Activated CD8-positive, alpha-beta memory T cell treated with anti-CD3 and anti-CD28 coated beads, Interleukin-2, amount 50 U/mL, for 1 hour (primary cell): ENCODE data around the gene KRTAP13-2.

Source experiments
- DNase-seq: peaks from one replicate; pipeline ENCODE4 v3.0.0-alpha.2; 2020; ENCODE audit errors: extremely low read depth

KRTAP13-2 gene, protein sequence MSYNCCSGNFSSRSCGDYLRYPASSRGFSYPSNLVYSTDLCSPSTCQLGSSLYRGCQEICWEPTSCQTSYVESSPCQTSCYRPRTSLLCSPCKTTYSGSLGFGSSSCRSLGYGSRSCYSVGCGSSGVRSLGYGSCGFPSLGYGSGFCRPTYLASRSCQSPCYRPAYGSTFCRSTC

DNA sequence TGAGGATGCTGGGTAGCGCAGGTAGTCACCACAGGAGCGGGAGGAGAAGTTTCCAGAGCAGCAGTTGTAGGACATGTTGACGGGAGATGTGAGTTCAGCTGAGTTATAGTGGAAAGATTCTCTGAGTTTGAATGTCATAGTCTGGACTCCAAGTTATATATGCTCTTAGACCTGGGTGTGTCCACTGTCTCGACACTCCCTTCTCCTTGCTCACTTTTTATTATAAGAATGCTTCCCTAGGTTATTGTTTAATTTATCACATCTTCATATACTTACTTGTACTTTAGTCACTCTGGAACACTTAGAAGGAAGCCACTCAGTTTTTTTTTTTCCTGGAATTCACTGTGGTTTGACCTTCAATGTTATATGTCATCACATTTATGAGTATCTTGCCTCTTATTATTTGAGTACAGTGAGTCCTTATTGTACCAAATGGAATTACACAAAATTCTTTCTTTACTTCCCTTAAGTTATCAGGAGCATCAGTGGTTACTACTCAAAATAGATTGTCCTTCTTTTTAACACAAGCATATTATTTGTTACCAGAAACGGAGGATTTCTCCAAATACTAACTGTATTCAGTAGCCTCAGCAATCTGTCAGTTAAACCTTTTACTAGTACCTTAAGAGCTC lies at the start of gene KRTAP13-2:
TSS of gene KRTAP13-2 (minus strand) at position 133 of the 632 bp plus-strand sequence. CDS start at position 75, 58 bp downstream.
- DNase-seq, result no peak

DNA sequence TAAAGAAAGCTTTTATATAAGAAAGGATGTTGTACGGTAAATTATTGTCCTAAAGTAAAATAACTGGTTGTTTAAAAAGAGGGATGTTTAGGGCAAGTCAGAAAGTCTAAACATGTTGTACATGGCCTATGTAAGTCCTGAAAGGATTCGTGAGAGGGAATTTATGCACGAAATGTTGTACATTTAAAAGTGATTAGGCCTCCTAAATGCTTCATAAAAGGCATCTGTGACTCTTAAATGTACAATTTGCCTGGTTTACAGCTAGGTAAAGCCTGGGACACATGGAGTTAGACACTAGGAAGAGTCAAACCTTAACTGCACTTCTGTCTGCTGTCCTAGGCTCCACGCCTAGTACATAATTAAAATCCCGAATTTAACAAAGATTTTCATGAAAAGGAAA lies 43.9 kb upstream of the KRTAP13-2 start:
- DNase-seq, result no peak

DNA sequence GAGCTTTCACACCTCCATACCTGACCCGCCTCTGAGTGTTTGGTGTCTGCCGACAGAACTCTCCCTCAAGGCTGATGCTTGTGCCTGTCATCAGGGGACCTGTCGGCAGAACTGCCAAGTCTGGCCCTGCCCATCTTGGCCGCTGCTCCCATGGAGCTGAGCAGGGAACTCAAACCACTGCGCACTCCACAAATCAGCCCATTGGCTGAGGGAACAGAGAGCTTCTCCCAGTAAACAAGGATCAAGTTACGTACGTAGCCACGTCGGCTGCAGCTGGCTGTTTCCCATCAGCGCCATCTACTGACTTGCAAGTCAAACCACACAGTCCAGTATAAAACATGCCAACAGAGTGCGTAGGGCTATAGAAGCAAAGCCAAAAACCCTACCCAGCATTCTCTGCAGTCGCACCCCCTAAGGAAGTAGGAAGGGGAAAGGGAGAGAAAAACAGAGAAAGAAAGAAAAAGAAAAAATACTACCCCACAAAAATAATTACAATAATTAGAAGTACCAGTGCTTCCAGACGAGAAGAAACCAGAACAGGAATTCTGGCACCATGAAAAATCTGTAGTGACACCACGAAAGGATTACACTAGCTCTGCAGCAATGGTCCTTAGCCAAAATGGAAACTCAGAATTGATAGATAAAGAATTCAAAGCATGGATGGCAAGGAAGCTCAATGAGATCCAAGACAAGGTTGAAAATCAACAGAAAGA lies 36.9 kb upstream of the KRTAP13-2 start:
- DNase-seq, result no peak

DNA sequence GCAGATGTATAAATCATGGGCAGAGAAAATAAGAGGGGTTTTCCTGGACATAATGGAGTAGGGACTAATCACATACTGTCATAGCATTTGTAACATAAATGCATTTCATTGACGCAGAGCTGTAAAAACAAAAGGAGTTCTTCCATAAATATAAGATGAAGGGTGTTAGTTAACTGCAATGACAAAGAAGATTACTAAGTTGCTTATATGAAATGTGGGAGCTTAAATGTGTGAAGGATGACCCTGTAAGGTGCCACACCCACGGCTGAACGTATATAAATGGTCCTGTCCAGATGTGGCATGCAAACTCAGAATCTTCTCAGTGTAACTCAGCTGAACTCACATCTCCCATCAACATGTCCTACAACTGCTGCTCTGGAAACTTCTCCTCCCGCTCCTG lies 23.7 kb upstream of the KRTAP13-2 start, which contains the start of gene KRTAP13-1:
TSS of gene KRTAP13-1 (plus strand) at position 301 of the 400 bp plus-strand sequence. CDS start at position 357, 56 bp downstream.
- DNase-seq, result no peak

DNA sequence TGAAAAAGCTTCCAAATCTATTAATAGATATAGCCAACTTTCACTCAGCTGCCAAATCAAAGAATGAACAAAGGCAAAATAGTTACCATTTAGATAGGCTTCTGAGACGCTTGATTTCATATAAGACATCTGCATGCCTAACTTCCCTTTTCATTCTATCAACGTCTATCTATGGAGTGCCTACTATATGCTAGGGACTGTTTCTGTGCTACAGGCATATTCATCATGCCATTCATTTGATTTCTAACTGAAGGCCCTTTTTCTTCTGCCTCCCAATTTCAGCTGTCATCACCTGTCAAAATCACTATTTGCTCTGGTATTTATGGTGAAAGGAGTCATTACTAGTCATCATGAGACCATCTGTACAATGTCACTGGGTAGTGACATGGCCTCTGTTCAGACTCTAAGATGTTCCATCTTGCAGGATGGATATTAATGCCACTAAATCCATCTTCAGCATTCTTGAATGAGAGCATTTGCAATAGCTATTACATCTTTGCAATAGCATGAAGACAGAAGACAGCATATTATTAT lies 19.5 kb upstream of the KRTAP13-2 start:
- no peak for DNase-seq

DNA sequence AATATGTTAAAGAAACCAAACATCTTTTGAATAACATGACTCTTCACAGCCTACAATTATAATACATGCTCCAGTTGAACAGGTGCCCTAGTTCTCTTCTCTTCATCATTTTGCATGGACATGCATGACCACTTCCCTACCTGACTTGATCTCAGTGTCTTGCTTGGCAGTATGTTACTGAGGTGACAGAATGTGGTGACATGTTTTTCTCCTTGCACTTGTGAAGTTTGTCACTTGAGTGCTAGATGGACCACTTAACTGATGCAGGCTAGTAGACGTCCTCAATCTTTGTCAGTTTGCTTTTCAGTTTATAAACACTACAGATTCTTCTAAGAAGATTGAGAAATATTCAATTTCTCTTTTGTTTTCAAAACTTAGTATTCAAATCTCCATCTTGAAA lies 10.1 kb upstream of the KRTAP13-2 start:
- no peak for DNase-seq

DNA sequence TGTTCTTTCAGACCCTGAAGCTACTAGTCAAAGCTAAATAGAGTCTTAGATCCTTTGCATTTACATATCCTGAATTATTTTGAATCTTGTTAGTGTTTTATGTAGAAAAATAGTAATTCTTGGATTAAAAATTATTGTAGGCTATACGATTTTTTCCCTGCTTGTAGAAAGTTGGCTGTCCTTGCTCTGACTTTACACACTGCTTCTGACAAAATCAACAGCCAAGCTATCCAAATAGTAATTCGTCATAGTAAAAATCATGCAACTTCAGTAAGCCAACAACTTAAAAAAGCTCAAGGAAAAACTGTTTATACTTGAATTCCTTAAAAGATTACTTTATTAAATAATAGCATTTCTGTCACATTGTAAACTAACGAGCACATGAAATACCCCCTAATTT lies 16.2 kb downstream of the KRTAP13-2 start:
- no peak for DNase-seq

DNA sequence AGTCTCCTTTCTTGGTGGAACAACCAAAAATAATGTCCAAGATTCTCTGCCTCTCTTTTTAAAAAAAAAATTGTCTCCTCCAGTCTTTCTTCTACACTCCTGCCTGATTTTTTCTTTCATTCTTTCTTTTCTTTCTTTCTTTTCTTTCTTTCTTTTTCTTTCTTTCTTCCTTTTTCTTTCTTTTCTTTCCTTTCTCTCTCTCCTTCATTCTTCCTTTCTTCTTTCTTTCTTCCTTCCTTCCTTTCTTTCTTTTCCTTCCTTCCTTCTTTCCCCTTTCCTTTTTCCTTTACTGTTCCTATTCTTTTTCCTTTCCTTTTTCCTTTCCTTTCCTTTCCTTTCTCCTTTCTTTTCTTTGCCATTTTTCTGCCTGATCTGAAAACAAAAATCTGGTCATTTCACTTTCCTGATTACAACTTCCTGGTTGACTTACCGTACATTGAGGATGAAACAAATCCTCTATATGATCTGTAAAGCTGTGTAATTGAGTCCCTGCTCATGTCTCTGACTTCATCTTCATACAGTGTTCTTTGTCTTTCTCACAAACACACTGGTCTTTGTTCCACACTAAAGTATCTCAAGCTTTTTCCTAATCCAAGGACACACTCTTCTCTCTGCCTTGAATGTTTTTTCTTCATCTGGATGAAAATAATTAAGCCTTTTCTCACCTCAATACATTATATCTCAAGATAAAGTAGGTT lies 17.6 kb downstream of the KRTAP13-2 start:
- DNase-seq, result no peak

DNA sequence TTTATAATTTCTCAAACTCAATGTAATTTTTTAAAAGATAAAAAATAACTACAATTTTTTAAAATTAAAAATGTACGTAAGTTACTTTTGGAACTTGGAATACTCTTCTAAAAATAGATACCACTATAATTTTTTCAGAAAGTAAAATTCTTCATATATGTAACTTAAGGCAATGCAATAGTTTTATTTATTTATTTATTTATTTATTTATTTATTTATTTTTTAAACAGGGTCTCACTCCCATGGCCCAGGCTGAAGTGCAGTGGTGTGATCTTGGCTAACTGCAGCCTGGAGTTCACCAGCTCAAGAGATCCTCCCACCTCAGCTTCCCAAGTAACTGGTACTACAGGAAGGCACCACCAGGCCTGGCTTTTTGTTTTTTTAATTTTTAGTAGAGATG lies 20.5 kb downstream of the KRTAP13-2 start:
- no peak for DNase-seq

DNA sequence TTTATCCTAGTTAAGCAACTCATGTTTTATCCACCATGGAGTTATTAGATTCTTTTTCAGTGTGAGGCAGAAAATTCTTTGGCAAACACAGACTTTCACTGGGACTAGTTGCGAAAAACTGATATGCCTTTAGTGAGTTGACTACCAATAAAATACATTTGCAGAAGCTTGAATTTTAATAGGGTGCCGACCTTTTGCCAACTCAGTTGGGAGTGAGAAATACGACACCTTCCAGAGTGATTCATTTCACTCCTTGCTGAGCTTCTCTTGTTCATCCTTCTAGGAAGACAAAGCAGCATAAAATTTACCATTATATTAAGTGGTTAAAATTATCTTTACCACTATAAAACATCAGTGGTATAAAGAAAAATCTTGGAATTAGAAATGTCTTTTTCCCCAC lies 22.5 kb downstream of the KRTAP13-2 start:
- DNase-seq, result no peak

DNA sequence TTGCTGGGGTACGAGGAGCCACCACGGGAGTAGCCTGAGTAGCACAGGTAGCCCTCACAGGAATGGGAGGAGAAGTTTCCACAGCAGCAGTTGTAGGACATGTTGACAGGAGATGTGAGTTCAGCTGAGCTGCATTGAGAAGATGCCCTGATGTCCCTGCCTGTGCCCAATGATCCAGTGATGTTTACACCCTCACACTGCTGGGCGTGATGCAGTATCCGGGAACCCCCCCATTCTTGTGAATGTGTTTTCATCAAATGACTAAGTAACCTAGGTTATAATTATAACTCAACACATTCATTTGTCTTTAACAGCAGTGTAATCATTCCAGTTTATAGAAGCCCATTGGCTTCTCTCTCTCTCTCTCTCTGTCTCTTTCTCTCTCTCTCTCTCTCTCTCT lies 23.6 kb downstream of the KRTAP13-2 start, which contains the start of gene KRTAP23-1:
TSS of gene KRTAP23-1 (minus strand) at position 101 of the 400 bp plus-strand sequence. CDS start at position 101, 0 bp downstream.
- DNase-seq, result no peak

DNA sequence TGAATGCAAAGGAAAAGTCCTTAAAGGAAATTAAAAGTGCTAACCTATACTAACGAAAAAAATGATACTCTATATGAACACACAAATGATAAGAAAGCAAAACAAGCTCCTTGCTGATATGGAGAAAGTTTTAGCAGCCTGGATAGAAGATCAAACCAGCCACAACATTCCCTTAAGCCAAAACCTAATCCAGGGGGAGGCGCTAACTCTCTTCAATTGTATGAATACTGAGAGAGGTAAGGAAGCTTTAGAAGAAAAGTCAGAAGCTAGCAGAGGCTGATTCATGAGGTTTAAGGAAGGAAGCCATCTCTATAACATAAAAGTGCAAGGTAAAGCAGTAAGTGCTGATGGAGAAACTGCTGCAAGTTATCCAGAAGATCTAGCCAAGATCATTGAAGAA lies 27.1 kb downstream of the KRTAP13-2 start:
- DNase-seq, result no peak

DNA sequence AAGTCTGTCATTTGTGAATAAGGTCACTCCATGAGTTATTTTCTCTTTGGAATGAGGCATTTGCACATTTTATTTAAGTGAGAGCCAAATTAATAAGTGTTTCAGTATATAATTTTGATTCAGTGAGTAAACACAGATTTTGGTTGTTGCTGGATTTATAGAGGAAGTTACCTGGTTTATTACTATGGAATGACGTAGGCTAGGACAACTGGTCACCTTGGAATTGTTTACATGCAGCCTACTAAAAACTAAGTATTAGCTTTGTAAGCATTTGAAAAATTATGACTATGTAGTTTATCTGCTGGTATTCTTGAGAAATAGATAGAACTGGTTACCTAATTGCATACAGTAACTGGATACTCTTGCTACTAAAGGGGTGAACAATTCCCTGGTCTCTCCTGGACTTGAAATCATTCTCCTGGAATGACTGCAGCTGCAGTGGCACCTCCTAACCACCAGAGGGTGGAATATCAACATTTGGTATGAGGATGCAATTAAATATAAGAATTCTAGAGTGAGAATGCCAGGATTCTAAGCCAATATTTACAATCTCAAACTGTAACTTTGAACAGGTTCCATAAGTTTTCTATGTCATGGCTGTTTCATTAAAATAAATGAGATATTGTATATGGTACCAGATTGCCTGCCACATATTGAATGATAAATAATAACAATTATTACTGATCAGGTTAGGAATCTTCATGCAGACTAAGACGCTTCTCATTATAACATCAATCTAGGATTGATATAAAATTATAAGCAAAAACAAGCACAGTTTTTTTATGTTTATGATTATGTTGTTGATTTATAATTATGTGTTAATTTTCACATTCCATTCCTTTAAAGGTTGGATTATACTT lies 31.1 kb downstream of the KRTAP13-2 start:
- no peak for DNase-seq

DNA sequence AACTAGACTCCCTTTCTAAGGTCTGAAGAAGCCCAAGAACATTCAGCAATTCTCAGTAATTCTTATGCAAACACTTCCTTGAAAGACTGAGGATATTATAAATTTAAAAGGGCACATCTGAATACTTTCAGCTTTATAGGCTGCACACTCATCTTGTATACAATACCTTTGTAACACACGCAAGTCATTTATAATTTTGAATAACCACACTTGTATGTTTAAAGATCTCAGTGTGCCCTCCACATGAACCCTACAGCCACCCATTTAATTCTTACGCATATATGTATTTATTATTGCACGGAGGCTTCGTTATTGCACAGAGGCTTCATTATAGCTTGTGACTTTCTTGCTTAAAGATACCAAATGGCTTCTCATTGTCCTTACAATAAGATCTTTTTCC lies 33.4 kb downstream of the KRTAP13-2 start:
- DNase-seq, result no peak

DNA sequence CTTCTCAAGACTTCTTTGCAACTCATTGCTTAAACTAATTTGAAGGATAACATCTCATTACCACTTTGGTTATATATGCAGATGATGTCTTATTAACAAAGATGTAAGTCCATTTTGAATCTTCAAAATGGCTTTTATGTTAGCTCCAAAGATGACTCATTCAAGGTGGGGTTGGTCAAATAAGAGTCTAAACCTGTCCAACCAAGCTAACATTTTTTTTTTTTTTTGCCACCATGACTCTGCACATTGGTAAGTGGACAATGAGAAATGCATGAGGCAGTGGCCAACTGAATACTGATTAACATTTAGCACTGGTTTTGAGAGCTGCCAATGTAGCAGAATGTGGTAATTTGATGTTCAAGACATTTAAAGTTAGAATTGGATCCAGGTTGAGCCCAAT lies 34.3 kb downstream of the KRTAP13-2 start:
- DNase-seq, result no peak

DNA sequence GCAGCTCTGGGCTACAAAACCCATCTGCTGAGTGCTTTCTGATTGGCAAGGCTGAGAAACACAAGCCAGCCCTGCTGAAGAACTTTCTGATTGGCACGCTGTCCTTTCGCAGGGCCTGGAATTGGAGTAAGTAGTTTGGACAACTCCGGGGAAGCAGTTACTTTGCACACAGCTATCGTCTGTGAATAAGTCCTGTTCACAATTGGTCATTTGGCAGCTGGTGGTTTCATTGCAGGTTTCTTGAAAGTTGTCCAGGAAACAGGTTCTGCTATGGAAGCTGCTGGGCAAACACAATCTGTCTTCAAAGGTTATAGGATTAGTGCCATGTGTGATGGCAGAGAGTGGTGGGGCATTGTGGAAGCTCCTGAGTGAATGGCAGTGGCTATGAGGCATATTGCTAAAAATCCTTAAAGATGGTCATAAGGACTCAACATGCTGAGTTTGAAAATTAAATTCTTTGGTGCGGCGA lies 34.8 kb downstream of the KRTAP13-2 start, which contains the start of gene KRTAP27-1:
TSS of gene KRTAP27-1 (minus strand) at position 419 of the 469 bp plus-strand sequence. CDS start at position 393, 26 bp downstream.
- no peak for DNase-seq

DNA sequence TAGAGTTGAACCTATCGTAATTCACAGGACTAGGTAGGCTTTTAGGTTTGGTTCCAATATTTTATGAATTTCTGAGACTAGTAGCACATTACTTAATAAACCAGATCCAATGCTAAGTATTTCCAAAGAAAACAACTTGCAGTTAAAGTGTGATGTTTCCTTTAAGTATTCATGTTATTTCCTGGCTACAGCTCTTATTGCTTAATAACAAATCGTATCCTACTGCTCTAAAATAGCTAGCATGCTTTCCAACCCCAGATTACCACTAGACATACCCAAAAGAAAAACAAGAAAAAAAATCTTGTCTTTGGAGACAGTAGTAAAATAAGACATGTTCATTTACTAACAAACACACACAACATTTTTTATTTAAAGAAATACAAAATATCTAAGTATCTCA lies 35.5 kb downstream of the KRTAP13-2 start:
- no peak for DNase-seq

DNA sequence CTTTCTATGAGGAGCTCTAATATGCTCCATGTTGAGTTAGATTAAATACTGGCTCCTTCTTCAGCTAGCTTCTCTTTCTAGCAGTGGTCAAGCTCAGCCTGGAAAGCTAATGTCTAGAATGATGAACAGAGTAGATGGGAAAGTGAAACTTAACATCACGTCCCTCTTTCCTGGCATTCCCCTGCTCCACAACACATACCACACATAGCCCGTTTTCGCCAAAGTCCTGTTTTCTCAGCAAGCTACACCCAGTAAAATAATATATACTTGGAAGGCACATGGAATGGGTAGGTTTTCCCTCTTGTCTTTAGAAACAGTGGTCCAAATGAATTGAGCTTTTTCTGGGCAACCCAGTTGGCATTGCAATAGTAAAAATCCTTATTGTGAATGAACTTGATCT lies 38.3 kb downstream of the KRTAP13-2 start:
- no peak for DNase-seq

DNA sequence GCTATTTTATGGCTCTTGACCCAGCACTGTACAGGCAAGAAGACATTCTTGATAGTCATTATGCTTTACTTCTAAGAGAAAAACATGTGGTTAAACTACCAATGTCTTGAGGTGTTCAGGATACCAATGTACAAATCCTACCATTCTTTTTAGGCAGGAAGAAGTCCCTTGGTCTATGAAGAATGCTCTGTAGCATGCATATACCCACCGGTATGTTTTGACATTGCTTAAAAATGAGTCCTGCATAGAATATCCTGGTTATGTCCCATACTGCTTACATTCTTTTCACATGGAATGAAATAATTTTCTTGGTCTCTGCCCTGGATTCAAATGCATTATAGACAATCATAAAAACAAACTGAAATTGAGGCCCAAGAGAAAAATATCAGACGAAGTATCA lies 39.4 kb downstream of the KRTAP13-2 start:
- DNase-seq, result no peak

DNA sequence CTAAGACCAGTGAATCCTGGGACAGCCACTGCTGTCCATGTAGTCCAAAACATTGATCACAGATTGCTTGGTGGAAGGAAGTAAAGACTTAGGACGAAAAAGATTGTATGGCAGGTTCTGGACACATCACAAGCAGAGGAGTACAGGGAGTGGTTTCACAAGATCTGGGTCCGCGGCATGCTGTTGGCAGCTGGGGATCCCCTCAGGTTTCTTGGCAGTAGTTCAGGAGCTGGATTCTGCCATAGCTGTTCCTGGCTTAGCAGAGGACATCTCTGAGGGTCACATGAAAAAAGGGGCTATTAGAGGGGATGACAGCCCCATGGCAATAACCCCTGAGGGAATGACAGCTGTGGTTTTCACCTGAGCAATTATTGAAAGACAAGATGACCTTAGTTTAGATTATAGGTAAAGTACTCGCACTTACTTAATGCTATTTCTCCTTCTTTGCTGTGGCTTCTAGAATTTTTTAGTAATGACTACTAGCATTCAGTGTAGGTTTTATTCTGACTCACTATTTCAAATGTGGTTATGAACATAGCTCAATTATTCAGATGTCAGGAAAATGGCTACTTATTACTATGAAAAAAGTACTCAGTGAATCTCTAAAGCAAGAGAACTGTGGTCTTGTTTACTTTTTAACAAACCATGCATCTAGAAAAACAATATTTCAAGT lies 42.7 kb downstream of the KRTAP13-2 start:
- no peak for DNase-seq
